HepG2 (cell line): Measurements from ENCODE around the gene GGA1. TPM values are rescaled to one million over a fixed set of nuclear protein-coding genes. Genes with fewer than 3 reads are reported as not detected.

Source experiments
- GABPA ChIP-seq, 2 experiments: IDR thresholded peaks; 2 replicates each; pipeline ENCODE4 v1.6.1; 2011 to 2016; ENCODE audit warnings: low read depth in 2 of 2, low read length in 1 of 2, missing biosample characterization in 1 of 2, missing genetic modification characterization in 1 of 2
- GPN1 ChIP-seq: sonication (generic); formaldehyde crosslinking; IDR thresholded peaks from 2 replicates; pipeline ENCODE4 v1.5.1; 2020; ENCODE audit warnings: missing genetic modification reagents, borderline replicate concordance
- GRHL1 ChIP-seq: sonication (generic); formaldehyde crosslinking; conservative IDR thresholded peaks from 2 replicates; pipeline ENCODE4 v1.8.0; 2022; ENCODE audit warnings: missing genetic modification reagents
- IKZF5 ChIP-seq: IDR thresholded peaks from 2 replicates; pipeline ENCODE4 v1.6.1; 2018; ENCODE audit warnings: missing genetic modification reagents, mild to moderate bottlenecking, missing compliant biosample characterization
- JUNB ChIP-seq: sonication (generic); formaldehyde crosslinking; IDR thresholded peaks from 2 replicates; pipeline ENCODE4 v1.8.0; 2022; ENCODE audit warnings: missing genetic modification reagents, mild to moderate bottlenecking, borderline replicate concordance
- PAXIP1 ChIP-seq: sonication (generic); formaldehyde crosslinking; conservative IDR thresholded peaks from 2 replicates; pipeline ENCODE4 v1.4.0; 2020; ENCODE audit warnings: mild to moderate bottlenecking, missing genetic modification reagents, moderate library complexity
- PHF21A ChIP-seq: sonication (generic); formaldehyde crosslinking; IDR thresholded peaks from 2 replicates; pipeline ENCODE4 v1.5.0; 2020; ENCODE audit warnings: mild to moderate bottlenecking, missing genetic modification reagents
- ZBTB40 ChIP-seq, 2 experiments: fragments of 450-650 bp in 1 of 2; sonication (generic) in 1 of 2; formaldehyde crosslinking in 1 of 2; IDR thresholded peaks; 2 replicates each; pipeline versions ENCODE4 v1.6.1 to v1.8.0; 2016 to 2022; ENCODE audit warnings: antibody characterized with exemption in 1 of 2, mild to moderate bottlenecking in 1 of 2, missing genetic modification reagents in 1 of 2
- ZMAT3 ChIP-seq: sonication (generic); formaldehyde crosslinking; conservative IDR thresholded peaks from 2 replicates; pipeline ENCODE4 v1.7.0; 2021; ENCODE audit warnings: missing genetic modification reagents
- ZNF317 ChIP-seq: sonication (generic); formaldehyde crosslinking; IDR thresholded peaks from 2 replicates; pipeline ENCODE4 v1.5.0; 2020; ENCODE audit warnings: mild to moderate bottlenecking, missing genetic modification reagents
- ZNF761 ChIP-seq: sonication (generic); formaldehyde crosslinking; conservative IDR thresholded peaks from 2 replicates; pipeline ENCODE4 v1.4.0; 2020; ENCODE audit warnings: mild to moderate bottlenecking, missing genetic modification reagents
- polyA plus RNA-seq, 8 experiments: library from polyadenylated mRNA; depleted of rRNA in 3 of 8; stranded (reverse) in 7 of 8; unstranded in 1 of 8; fragments of >200 nt; fragmentation: Illumina TruSeq in 4 of 8; extraction: Trizol in 4 of 8; gene quantifications; 2 replicates each; pipeline versions ENCODE4 v1.2.1 to v1.2.3, GENCODE V29; 2011 to 2016; ENCODE audit warnings: low read depth in 4 of 8, missing spikeins in 1 of 8, mixed read lengths in 1 of 8; ENCODE audit not compliant: insufficient read depth in 1 of 8
- total RNA-seq, 5 experiments: library from RNA; depleted of rRNA; stranded (reverse); fragments of >200 nt; fragmentation: Illumina TruSeq; extraction: Trizol; gene quantifications; 2 replicates each; pipeline ENCODE4 v1.2.3, GENCODE V29; 2016; ENCODE audit warnings: low read depth in 1 of 5

The GGA1 gene
- total and polyA plus RNA-seq, 2 of the 13 experiments (the other 11 are each of a cell fraction or from before 2014, with no cell fraction given): 29.1 to 87.2 TPM

GRCh38 chr22:37639070-37639760 is 30.6 kb downstream of the GGA1 start, which contains the start of gene SH3BP1 (continued):
- TF ChIP-seq PAXIP1 (CRISPR knock-in tag): peak; percentile 58
- no peak for TF ChIP-seq GPN1 (CRISPR knock-in tag)
- TF ChIP-seq ZBTB40 (IDR thresholded peaks at IDR 0.05): no peak
- 0 out of 2 replicates have a peak, but pooled peaks have one; percentile 46 for TF ChIP-seq ZBTB40 (CRISPR knock-in tag; IDR thresholded peaks at IDR 0.05)
- TF ChIP-seq JUNB (CRISPR knock-in tag): no peak
- TF ChIP-seq IKZF5 (CRISPR knock-in tag): 0 out of 2 replicates have a peak, but pooled peaks have one; percentile 7
- peak; percentile 34; the same call in 1 of the 2 replicates for TF ChIP-seq PHF21A (CRISPR knock-in tag)
- TF ChIP-seq ZMAT3 (CRISPR knock-in tag): peak; percentile 31; the same call in 1 of the 2 replicates
- TF ChIP-seq GRHL1 (CRISPR knock-in tag): no peak
- 0 out of 2 replicates have a peak, but pooled peaks have one; percentile 3 for TF ChIP-seq ZNF317
- 0 out of 2 replicates have a peak, but pooled peaks have one; percentile 53 for TF ChIP-seq ZNF761 (CRISPR knock-in tag)
- TF ChIP-seq GABPA (IDR thresholded peaks at IDR 0.05; ENCODE audit: low read depth, low read length): 0 out of 2 replicates have a peak, but pooled peaks have one; percentile 19
- TF ChIP-seq GABPA (CRISPR knock-in tag; IDR thresholded peaks at IDR 0.05; ENCODE audit: low read depth): no peak
